Inflammatory macrophage (primary cell): ENCODE data around the gene ZNF512B.
A peak's percentile ranks its signal among the peaks of the same experiment; 100 is the strongest.
"Not testable (repeated sequence)": the region's sequence is repeated elsewhere in the genome, so short reads cannot be mapped to it uniquely, and the experiment has no call there.

Experiments
- DNase-seq, 2 donors: peaks; one replicate each; pipeline ENCODE4 v3.0.0-alpha.2; 2020 to 2022

ZNF512B gene

DNA sequence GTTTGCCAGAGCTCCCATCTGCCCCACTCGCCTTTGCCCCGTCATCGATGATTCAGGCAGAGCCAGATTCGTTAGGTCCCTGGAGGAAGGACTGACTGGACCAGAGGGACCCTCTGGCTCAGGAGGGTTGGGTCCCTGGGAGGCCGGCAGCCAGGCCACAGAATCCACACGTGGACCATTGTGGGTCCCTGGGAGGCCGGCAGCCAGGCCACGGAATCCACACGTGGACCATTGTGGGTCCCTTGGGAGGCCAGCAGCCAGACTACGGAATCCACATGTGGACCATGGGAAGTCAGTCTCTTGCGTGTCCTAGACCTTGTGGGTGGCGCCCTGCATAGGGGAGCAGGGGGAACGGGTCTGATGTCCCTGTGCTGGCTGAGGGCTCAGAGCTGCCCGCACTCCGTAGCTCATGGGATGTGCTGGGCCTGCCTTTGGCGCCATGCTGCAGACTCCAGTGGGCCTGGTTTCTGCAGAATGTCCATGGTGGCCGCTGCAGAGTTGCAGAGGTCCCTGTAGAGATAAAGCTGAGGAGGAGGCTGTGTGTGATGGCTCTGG, 37.0 kb downstream of the ZNF512B start:
- DNase-seq = no peak

DNA sequence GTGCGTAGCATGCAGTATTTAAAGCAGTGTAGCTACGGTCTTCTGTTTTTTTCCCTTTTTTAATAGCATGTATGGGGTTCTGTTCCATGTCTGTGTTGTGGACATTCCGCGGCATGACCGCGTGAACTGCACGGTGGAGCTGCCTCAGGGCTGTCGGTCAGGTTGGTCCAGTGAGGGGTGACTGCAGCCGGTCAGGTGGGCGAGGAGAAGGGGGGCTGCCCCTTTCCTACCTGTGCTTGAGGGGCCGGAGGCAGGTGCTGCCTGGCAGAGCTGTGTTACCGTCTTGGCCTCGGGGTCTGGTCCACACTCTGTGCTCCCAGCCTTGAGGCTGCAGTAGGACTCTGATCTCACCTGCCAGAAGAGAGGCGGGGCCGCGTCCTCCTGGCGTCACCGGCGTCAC, 38.0 kb downstream of the ZNF512B start:
- no peak for DNase-seq

DNA sequence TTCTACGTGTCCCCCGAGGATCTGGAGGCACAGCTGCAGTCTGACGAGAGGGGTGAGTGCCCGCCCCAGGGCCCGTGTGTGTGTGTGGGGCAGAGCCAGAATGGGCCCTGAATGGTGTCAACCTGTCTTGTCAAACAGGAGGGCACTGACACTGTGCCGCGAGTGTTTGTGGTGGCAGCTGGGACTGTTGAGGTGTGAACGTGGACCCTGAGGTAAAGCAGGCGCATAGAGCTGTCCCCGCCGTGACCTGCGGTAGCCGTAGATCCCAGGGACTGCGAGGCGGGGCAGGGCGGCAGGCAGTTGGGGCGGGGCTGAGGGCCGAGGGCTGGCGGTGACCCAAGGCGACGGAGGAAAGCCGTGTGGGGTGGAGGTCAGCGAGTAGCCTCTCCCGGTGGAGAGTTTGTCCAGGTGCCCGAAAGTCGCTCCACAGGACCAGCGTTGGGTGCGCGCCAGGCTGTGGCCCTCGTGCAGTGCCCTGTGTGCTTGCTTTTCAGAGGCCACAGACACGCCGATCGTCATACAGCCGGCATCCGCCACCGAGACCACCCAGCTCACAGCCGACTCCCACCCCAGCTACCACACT, 38.7 kb downstream of the ZNF512B start:
- DNase-seq = no peak

DNA sequence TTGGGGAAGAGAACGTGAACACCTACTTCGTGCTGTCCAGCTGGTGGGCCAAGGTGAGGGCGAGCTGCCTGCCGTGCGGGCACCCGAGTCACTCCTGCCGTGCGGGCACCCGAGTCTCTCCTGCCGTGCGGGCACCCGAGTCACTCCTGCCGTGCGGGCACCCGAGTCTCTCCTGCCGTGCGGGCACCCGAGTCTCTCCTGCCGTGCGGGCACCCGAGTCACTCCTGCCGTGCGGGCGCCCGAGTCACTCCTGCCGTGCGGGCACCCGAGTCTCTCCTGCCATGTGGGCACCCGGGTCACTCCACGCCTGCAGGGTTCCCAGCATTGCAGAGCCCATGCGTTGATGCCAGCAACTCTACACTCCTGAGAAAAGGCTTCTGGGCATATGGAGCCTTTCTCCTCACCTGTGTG, 40.3 kb downstream of the ZNF512B start:
- DNase-seq = not testable (repeated sequence)

DNA sequence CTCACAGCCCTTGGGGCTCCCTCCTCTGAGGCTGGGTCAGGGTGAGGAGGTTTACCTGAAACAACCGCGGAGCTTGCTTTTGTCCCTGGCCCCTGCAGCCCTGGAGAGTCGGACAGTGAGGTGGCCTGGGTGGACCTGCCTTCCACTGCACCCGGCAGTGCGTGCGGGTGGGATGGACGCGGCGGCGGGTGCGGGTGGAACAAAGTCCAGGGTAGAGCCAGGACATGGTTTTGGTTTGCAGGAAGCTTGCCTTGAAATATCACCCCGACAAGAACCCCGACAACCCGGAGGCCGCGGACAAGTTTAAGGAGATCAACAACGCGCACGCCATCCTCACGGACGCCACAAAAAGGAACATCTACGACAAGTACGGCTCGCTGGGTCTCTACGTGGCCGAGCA, 40.7 kb downstream of the ZNF512B start:
- DNase-seq = no peak

DNA sequence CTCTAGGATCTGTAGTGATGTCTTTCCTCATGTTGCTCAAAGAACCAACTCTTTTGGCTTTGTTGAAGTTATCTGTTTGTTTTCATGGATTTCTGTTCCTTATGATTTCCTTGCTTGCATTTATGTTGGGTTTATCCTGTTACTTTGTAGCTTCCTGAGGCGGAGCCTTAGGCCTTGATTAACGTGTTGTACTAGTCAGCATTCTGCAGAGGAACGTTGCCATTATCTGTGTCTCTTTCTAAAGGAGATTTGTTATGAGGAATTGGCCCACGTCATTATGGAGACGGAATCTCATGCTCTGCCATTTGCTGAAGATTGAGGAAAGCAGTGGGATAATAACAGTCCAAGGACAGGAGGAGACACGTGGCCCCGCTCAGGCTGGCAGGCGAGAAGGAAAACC, 43.4 kb downstream of the ZNF512B start:
- DNase-seq = no peak

DNA sequence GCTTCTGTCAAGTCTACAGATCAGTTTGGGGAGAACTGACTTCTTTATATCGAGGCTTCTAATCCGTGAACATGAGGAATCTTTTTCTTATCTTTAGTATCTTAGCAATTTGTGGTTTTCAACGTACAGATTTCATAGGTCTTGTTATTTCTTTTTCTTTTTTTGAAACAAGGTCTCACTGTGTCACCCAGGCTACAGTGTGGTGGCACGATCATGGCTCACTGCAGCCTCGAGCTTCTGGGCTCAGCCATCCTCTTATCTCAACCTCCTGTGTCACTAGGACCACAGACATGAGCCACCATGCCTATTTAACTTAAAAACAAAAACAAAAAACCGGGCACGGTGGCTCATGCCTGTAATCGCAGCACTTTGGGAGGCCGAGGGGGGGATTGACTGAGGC, 45.5 kb downstream of the ZNF512B start:
- DNase-seq = no peak

DNA sequence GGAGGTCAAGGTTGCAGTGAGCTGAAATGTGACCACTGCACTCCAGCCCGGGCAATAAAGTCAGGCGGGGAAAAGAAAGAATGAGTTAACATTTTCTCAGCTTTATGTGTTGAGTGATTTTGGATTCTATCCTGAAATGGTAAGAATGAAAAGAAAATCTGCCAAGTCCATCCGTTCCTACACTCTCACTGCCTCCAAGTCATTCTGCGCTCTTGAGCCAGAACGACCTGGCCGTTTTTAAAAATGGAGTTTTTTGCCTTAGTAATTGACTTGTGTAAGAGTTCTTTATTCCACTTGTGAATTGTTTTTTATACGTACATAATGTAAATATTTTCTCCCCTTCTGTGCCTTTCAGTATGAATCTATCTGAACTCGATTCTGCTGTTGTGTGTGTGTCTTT, 46.1 kb downstream of the ZNF512B start:
- no peak for DNase-seq

DNA sequence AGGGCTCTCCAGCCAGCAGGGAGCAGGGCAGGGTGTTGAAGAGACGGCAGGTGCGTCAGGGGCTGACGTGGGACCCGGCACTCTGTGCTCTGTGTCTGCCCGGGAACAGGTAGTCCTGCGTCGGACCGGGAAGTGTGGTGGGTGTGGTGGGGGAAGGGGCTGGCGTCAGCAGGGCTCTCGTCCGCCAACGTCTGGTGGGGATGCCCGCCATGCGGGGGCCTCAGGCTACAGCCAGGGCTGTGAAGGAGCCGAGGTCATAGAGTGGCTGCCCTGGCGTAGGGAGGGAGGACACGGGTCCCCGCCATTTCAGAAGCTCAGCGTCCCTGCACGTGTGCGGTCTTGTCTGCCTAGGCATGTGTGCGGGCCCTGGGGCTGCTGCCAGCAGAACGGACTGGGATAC, 49.5 kb downstream of the ZNF512B start:
- no peak for DNase-seq

DNA sequence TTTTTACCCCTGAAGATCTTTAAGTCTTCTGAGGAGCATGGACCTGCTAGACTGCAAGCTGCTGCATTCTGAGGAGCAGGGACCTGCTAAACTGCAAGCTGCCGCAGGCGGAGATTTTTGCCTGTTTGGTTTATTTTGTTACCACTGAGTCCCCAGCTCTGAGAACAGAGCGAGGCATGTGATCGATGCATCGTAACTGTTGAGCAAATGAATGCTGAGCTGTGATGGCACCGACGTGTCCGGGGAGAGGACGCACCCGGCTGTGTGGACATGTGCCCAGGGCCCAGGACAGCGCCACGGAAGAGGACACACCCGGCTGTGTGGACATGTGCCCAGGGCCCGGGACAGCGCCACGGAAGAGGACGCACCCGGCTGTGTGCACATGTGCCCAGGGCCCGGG, 50.6 kb downstream of the ZNF512B start:
- no peak for DNase-seq

DNA sequence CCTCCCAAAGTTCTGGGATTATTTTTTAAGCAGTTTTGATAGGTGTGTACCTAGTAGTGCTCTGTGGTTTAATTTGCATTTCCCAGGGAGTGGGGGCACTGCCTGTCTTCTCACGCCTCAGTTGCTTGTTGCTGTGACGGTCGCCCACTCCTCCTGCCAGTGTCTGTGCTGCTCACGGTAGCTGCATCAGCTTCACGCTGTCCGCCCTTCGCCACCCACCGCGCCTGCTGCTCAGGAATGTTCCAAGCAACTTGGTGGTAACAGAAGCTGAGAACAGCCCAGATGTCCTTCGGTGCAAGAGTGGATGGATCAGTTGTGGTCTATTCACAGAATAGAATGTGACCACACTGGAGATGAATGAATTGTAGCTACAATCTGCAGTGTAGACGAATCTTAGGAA, 51.9 kb downstream of the ZNF512B start:
- no peak for DNase-seq

DNA sequence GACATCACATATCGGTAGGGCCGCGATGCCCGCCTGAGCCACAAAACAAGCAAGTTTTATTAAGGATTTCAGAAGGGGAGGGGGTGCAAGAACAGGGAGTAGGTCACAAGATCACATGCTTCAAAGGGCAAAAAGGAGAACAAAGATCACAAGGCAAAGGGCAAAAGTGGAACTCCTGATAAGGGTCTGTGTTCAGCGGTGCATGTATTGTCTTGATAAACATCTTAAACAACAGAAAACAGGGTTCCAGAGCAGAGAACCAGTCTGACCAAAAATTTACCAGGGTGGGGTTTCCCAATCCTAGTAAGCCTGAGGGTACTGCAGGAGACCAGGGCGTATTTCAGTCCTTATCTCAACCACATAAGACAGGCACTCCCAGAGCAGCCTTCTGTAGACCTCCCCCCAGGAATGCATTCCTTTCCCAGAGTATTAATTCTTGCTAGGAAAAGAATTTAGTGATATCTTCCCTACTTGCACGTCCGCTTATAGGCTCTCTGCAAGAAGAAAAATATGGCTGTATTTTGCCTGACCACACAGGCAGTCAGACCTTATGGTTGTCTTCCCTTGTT, 53.3 kb downstream of the ZNF512B start:
- peak; percentile 30 to 40 for DNase-seq

DNA sequence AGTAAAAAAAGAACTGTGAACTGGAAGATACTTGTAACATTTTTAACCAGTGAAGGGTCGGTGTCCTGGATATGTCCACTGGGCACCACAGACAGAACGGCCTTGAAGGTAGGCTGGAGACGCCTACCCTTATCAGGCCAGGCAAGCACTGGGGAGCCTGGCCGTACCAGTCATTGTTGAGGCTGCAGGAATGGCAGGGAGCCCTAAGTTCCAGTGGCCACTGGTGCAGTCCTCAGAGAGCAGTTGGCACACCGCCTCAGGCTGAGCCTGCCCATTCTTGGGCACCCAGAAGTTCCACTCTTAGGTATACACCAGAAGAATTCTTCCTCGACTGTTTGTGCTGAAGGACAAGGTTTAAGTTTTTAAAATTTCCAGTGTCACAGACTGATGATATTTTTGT, 54.3 kb downstream of the ZNF512B start:
- DNase-seq = no peak

DNA sequence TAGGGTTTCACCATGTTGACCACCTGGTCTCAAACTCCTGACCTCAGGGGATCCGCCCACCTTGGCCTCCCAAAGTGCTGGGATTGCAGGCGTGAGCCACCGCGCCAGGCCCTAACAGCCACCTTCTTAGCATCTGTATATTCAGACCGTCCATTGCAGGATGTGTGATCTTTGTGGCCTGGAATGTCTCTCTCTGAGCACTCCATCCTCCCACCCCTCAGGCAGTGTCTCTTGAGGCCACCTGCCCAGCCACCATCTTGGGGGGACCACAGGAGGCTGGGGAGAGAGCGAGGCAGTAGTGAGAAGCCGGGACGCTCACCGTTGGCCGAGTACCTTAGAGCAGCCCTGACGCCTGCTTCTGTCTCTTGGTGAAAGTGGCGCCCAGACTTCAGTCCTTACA, 56.0 kb downstream of the ZNF512B start:
- DNase-seq = no peak

DNA sequence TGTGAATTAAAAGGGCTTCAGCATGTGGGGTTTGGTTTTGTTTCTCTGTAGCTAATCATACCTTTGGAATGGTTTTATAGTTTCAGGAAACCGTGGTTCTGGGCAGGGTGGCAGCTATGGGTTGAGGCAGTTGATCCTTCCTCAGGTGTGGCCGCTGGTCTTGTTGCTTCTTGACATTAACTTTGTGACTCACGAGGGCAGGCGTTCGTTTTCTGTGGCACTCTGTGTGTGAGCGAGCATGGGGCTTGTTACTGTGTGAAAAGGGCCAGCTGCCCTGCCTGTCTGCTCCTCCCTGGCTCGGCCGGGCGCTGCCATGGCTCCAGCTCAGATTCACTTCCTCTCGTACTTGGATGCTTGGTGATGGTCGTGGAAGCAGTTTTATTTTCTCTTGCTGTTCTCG, 58.6 kb downstream of the ZNF512B start:
- DNase-seq = peak; percentile 45 to 49

DNA sequence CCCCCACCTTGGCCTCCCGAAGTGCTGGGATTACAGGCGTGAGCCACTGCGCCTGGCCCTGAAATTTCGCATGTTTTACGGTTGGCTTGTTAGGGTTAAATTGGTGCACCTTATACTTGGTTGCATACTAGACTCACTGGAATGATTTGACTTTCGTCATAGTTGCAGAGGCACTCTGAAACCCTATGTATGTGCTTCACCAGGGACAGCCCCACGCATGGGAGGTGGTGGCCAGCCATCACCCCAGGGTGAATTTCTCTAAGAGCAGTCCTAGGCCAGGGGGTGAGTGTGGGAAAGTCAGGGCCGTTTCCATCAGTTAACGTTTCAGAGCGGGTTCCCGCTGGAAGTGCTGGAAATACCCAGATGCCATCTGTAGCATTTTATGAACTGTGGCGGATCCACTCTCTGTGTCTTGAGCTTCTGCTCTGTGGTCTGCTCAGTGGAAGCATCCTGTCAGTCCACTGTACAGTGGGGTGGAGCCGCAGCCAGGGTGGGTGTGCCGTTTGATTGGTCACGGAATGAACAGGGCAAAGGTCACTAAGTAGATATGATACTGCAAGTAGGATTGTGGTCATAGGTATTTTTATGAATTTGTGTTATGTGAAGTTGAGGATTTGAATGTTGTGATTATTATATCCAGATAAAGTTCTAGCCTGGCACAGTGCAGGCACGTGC, 61.6 kb downstream of the ZNF512B start:
- DNase-seq = no peak
